GM12874 (cell line): ENCODE data around the gene TMED3.

Source experiments
- CTCF ChIP-seq: IDR thresholded peaks from 2 replicates; pipeline ENCODE4 v1.5.1; 2011; ENCODE audit warnings: low read depth, mild to moderate bottlenecking, control low read depth, low read length, moderate library complexity; ENCODE audit not compliant: insufficient read depth

The TMED3 gene

DNA sequence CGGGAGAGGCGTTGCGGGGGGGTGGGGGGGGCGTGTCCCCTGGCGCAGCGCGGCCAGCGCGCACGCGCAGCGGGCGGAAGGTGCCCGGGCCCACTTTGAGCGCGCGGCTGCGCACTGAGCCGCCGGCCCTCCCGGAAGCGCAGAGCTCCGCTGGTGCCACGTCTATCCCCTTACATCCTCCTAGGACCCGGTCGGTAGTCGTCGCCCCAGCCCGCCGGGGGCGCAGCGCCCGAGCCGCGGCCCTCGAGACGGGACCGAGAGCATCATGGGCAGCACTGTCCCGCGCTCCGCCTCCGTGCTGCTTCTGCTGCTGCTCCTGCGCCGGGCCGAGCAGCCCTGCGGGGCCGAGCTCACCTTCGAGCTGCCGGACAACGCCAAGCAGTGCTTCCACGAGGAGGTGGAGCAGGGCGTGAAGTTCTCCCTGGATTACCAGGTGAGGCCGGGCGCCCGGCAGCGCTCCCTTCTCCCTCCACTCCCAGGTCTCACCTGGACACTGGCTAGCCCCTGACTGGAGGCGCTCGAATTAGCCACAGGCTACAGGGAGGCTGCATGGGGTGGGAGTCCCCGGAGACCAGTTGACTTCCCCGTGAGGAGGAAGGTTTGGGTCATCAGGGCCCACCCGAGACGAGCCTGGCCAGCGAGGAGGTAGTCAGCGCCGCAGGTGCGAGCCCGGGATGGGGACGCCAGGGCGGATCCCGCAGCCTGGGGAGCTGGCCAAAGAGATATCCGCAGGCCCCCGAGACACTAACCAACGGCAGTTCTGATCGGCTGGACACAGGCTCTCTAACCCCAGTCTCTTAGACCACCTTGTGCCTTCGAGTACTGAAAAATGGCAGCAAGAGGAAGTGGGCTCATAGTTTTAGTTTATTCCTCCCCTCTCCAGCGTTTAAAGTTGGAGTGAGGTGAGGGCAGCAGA lies at the start of gene TMED3:
Gene TMED3 (plus strand): TSS at position 128 of the 916 bp plus-strand sequence. CDS start 138 bp downstream, at position 266.
- peak; percentile 56 for TF ChIP-seq CTCF

DNA sequence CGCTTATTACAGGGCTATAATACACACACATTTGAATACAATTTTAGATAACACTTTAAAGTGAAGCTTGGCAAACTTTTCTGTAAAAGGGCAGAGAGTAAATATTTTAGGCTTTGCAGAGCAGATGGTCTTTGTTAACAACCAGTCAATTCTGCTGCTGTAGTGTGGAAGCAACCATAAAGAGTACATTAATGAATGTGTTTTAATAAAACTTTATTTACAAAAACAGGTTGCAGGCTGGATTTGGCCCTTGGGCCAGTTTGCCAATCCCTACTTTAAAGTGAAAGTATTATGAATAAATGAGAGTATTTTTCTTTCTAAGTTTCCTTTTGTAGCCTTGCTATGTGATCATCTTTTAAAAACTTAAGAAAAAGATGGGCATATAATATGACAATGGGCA lies 49.1 kb upstream of the TMED3 start:
- TF ChIP-seq CTCF, result no peak

DNA sequence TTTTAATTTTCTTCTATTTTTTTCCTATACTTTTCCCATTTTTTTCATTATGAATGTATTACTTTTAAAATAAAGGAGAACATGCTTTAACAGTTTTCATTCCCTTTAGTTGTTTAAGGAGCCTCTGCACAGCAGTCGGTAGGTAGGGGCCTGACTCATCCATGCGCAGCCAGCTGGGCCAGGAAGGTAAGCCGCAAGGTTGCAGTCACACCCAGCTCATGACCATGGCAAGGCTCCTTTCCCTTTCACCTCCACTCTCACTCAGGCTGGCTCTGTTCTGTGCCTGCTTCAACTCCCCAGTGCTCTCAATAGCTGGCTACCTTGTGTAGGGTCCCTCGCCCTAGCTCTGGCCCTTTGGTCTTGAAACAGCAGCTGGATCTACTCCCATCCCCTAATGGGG lies 45.7 kb upstream of the TMED3 start:
- TF ChIP-seq CTCF, result no peak

- no peak for TF ChIP-seq CTCF
These were observed 44.8 kb upstream of the TMED3 start for GRCh38 chr15:79265987-79266579.

DNA sequence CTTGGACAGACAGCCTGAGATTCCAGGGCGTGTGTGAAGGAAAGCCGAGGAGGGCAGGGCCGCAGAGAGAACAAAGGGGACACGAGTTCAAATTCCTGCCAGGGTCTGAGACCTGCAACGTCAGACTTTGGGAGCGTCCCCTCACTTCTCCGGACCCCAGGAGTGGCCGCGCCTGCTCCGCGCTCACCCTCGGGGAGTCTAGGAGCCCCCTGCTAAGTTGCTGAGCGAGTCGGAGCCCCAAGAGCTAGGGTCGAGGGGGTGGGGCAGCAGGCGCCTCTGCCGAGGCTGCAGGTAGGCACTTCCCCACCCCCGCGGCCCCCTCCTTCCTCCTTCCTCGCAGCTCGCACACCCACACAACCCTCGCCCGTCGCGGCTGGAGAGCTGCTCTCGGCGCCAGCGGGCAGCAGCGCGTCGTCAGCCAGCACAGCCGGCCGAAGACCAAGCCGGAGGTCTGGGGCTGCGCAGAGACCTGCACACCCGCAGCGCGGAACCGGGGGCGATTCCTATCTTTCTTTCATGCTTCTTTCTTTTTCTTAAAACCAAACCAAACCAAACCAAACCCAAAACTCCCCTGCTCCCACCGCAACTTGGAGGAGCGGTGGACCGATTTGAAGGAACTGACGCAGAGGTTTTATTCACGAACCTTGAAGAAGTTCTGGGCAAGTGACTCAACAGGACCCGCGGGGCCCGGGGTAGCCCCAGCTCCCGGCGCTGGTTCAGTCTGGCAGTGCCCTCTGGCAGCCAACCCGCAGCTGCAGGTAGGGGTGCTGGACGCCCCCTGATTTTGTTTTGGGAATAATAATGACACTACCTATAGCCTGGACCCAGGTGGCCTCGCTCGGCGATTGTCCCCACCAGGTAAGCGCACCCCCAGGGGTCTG lies 28.3 kb upstream of the TMED3 start, which contains the start of gene ANKRD34C:
Gene ANKRD34C (plus strand): TSS at position 352 of the 881 bp plus-strand sequence. CDS start 10,563 bp downstream, outside the sequence.
- TF ChIP-seq CTCF, result no peak

DNA sequence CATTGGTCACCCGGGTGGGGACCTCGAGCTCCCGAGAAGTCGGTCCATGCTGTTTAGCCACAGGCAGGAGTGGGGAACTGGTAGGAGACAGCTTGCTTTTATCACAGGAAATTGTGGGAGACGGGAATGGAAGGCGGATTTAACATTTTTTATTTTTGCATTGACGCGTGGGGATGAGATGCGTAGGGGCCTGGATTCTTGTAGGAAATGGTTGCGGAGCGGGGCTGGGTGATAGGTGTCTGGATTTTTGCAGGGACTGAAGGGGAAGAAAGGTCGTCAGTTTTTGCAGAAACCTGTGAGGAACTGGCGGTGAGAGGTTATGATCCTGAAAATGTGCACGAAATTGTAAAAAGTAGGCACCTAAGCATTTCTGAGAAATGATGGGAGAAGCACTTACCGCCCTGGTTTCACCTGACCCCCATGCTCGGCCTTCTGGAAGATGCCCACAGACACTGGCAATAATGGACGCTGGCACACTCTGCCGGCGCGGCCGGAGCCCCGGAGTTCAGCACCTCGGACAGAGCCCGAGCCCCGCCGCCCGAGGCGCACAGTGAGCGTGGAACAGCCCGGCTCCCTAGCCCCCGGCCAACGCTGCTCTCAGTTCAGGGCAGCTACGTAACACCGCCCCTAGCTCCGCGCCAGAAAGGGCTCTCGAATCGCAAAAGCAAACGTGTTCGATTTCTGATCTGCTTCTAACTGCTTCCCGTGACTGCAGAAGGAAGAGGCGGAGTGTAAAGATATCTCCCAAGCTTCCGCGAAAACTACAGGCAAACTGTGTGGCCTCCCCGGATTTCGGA lies 27.5 kb upstream of the TMED3 start:
- TF ChIP-seq CTCF, result no peak
